HG02943 (cell line): ENCODE data around the gene MAP4K3.
"Not testable (repeated sequence)": the region's sequence is repeated elsewhere in the genome, so short reads cannot be mapped to it uniquely, and the experiment has no call there.

Experiments used
- ATAC-seq: cut with Tn5 transposase; IDR thresholded peaks from one replicate; pipeline ENCODE4 v1.9.1; 2021; ENCODE audit warnings: mild to moderate bottlenecking, low read depth, moderate library complexity; ENCODE audit not compliant: unreplicated experiment

Gene MAP4K3

GRCh38 chr2:39411181-39411944, 25.7 kb downstream of the MAP4K3 start:
- ATAC-seq, result no peak

- no peak for ATAC-seq
Measured at GRCh38 chr2:39409697-39410389, 27.2 kb downstream of the MAP4K3 start.

- no peak for ATAC-seq
Measured at GRCh38 chr2:39408351-39409136, 28.5 kb downstream of the MAP4K3 start.

- no peak for ATAC-seq
Measured at GRCh38 chr2:39407516-39408296, 29.4 kb downstream of the MAP4K3 start.

GRCh38 chr2:39405364-39405763, 31.7 kb downstream of the MAP4K3 start:
- no peak for ATAC-seq

GRCh38 chr2:39403311-39403710, 33.8 kb downstream of the MAP4K3 start:
- no peak for ATAC-seq

GRCh38 chr2:39401319-39401718, 35.8 kb downstream of the MAP4K3 start:
- ATAC-seq, result no peak

GRCh38 chr2:39399570-39399969, 37.5 kb downstream of the MAP4K3 start:
- ATAC-seq, result no peak

GRCh38 chr2:39395313-39395712, 41.8 kb downstream of the MAP4K3 start:
- no peak for ATAC-seq

- no peak for ATAC-seq
Measured at GRCh38 chr2:39394516-39394961, 42.5 kb downstream of the MAP4K3 start.

- no peak for ATAC-seq
Measured at GRCh38 chr2:39392672-39393071, 44.4 kb downstream of the MAP4K3 start.

- ATAC-seq, result no peak
Measured at GRCh38 chr2:39390216-39390615, 46.9 kb downstream of the MAP4K3 start.

GRCh38 chr2:39386064-39386463, 51.0 kb downstream of the MAP4K3 start:
- no peak for ATAC-seq

GRCh38 chr2:39385172-39385571, 51.9 kb downstream of the MAP4K3 start:
- ATAC-seq, result no peak

- not testable (repeated sequence) for ATAC-seq
Measured at GRCh38 chr2:39384071-39384470, 53.0 kb downstream of the MAP4K3 start.

GRCh38 chr2:39383146-39383545, 53.9 kb downstream of the MAP4K3 start:
- ATAC-seq, result no peak

GRCh38 chr2:39381653-39382052, 55.4 kb downstream of the MAP4K3 start:
- no peak for ATAC-seq

GRCh38 chr2:39380525-39381150, 56.4 kb downstream of the MAP4K3 start:
- no peak for ATAC-seq

GRCh38 chr2:39379643-39380524, 57.2 kb downstream of the MAP4K3 start:
- ATAC-seq, result peak; percentile 82
